ENCODE results near the gene EPHB6. TPM values are rescaled to one million over a fixed set of nuclear protein-coding genes. Genes with fewer than 3 reads are reported as not detected.

Gene EPHB6
- polyA plus RNA-seq, 1 experiment: 7.1 TPM

- POLR2A ChIA-PET: no interaction called here
- TF ChIP-seq CTCF (IDR thresholded peaks at IDR 0.05; ENCODE audit: insufficient read depth, low read depth, low read length): peak; percentile 46
- CTCF ChIA-PET: interaction anchor here (0.7 to 2.2 kb wide), 9 partner anchors 10 to 341 kb away, joined by 3 to 13 read pairs (median 3); no protein-coding TSS in a partner anchor
- H3K4me3 ChIP-seq (ENCODE audit: low read depth, low read length): no peak overlapping the region
- DNase-seq (ENCODE audit: low read depth): no peak
- H3K36me3 ChIP-seq (ENCODE audit: control insufficient read depth, insufficient read depth, low read length): no peaks in the 10 kb centered on the region; the same call in 1 of the 2 replicates
- H3K27me3 ChIP-seq (ENCODE audit: control insufficient read depth, insufficient read depth, low read length): no peaks in the 10 kb centered on the region
Observed at GRCh38 chr7:142873281-142873784, 18.5 kb downstream of the EPHB6 start.

GRCh38 chr7:142873871-142874270 lies 19.0 kb downstream of the EPHB6 start:
- no peaks in the 10 kb centered on the region for H3K27me3 ChIP-seq (ENCODE audit: control insufficient read depth, insufficient read depth, low read length)
- H3K36me3 ChIP-seq (ENCODE audit: control insufficient read depth, insufficient read depth, low read length): no peaks in the 10 kb centered on the region; the same call in 1 of the 2 replicates
- CTCF ChIA-PET: interaction anchor here (1.0 to 2.2 kb wide), 3 partner anchors 76 to 341 kb away, joined by 3 to 13 read pairs (median 7); no protein-coding TSS in a partner anchor
- no peak overlapping the region for H3K4me3 ChIP-seq (ENCODE audit: low read depth, low read length)
- POLR2A ChIA-PET: no interaction called here
- no peak for TF ChIP-seq CTCF (IDR thresholded peaks at IDR 0.05; ENCODE audit: insufficient read depth, low read depth, low read length)
- DNase-seq (ENCODE audit: low read depth): no peak

GRCh38 chr7:142874409-142874808 lies 19.5 kb downstream of the EPHB6 start:
- no peak for TF ChIP-seq CTCF (IDR thresholded peaks at IDR 0.05; ENCODE audit: insufficient read depth, low read depth, low read length)
- DNase-seq (ENCODE audit: low read depth): no peak
- ChIA-PET CTCF (no interaction called here), POLR2A (no interaction called here)
- no peaks in the 10 kb centered on the region; the same call in 1 of the 2 replicates for H3K36me3 ChIP-seq (ENCODE audit: control insufficient read depth, insufficient read depth, low read length)
- no peaks in the 10 kb centered on the region for H3K27me3 ChIP-seq (ENCODE audit: control insufficient read depth, insufficient read depth, low read length)
- H3K4me3 ChIP-seq (ENCODE audit: low read depth, low read length): no peak overlapping the region

- Histone ChIP-seq H3K27me3 (ENCODE audit: control insufficient read depth, insufficient read depth, low read length) (peaks cover 2% of the 10 kb centered on the region), H3K36me3 (ENCODE audit: control insufficient read depth, insufficient read depth, low read length) (no peaks in the 10 kb centered on the region; the same call in 1 of the 2 replicates), H3K4me3 (ENCODE audit: low read depth, low read length) (no peak overlapping the region)
- CTCF ChIA-PET: interaction anchor here (1.2 kb wide), 1 partner anchor 9 kb away, joined by 5 read pairs; no protein-coding TSS in a partner anchor
- DNase-seq (ENCODE audit: low read depth): no peak
- no peak for TF ChIP-seq CTCF (IDR thresholded peaks at IDR 0.05; ENCODE audit: insufficient read depth, low read depth, low read length)
- POLR2A ChIA-PET: no interaction called here
Observed at GRCh38 chr7:142874837-142875236, 20.0 kb downstream of the EPHB6 start.

- Histone ChIP-seq H3K27me3 (ENCODE audit: control insufficient read depth, insufficient read depth, low read length) (peaks cover 2% of the 10 kb centered on the region), H3K4me3 (ENCODE audit: low read depth, low read length) (no peak overlapping the region), H3K36me3 (ENCODE audit: control insufficient read depth, insufficient read depth, low read length) (no peaks in the 10 kb centered on the region)
- ChIA-PET CTCF (interaction anchor here (1.2 kb wide), 1 partner anchor 10 kb away, joined by 5 read pairs; no protein-coding TSS in a partner anchor), POLR2A (no interaction called here)
- no peak for DNase-seq (ENCODE audit: low read depth)
- TF ChIP-seq CTCF (IDR thresholded peaks at IDR 0.05; ENCODE audit: insufficient read depth, low read depth, low read length): no peak
Observed at GRCh38 chr7:142875456-142875855, 20.6 kb downstream of the EPHB6 start.

All from BJ (cell line).